ENCODE data around the gene LRRC49.

Gene LRRC49

GRCh38 chr15:71091601-71092000, 199.0 kb downstream of the LRRC49 start:
- no peak for DNase-seq (ENCODE audit: low read depth)

GRCh38 chr15:71092056-71092600, 199.5 kb downstream of the LRRC49 start:
- DNase-seq (ENCODE audit: low read depth): no peak

GRCh38 chr15:71093054-71094024, 200.7 kb downstream of the LRRC49 start:
- no peak for DNase-seq (ENCODE audit: low read depth)

- DNase-seq (ENCODE audit: low read depth): no peak
These were observed 201.5 kb downstream of the LRRC49 start for GRCh38 chr15:71094137-71094536.

- no peak for DNase-seq (ENCODE audit: low read depth)
These were observed 204.1 kb downstream of the LRRC49 start for GRCh38 chr15:71096676-71097075.

GRCh38 chr15:71097890-71098289, 205.3 kb downstream of the LRRC49 start:
- DNase-seq (ENCODE audit: low read depth): no peak

- no peak for DNase-seq (ENCODE audit: low read depth)
These were observed 206.3 kb downstream of the LRRC49 start for GRCh38 chr15:71098920-71099319.

All from T-helper 22 cell (primary cell).